Measurements from ENCODE around the gene CNNM3.
"Not testable (repeated sequence)": the region's sequence is repeated elsewhere in the genome, so short reads cannot be mapped to it uniquely, and the experiment has no call there.

CNNM3 gene

GRCh38 chr2:96816127-96816835, at the start of gene CNNM3:
Gene CNNM3, plus strand, starts transcription at chr2:96816268. Its CDS starts 10 bp downstream, at chr2:96816278.
- peak; percentile 68 for DNase-seq

- DNase-seq, result no peak
Measured at GRCh38 chr2:96767135-96767871, 48.8 kb upstream of the CNNM3 start.

- no peak for DNase-seq
Measured at GRCh38 chr2:96768083-96768561, 47.9 kb upstream of the CNNM3 start.

GRCh38 chr2:96769814-96770213, 46.3 kb upstream of the CNNM3 start:
- DNase-seq, result no peak

GRCh38 chr2:96770442-96771202, 45.4 kb upstream of the CNNM3 start:
- no peak for DNase-seq

GRCh38 chr2:96771796-96772618, 44.1 kb upstream of the CNNM3 start:
- DNase-seq, result no peak

- no peak for DNase-seq
Measured at GRCh38 chr2:96772903-96773671, 43.0 kb upstream of the CNNM3 start.

- DNase-seq, result no peak
Measured at GRCh38 chr2:96773922-96774321, 42.1 kb upstream of the CNNM3 start.

- no peak for DNase-seq
Measured at GRCh38 chr2:96775160-96775559, 40.9 kb upstream of the CNNM3 start.

GRCh38 chr2:96783388-96783787, 32.7 kb upstream of the CNNM3 start:
- DNase-seq, result no peak

- DNase-seq, result no peak
Measured at GRCh38 chr2:96787411-96787810, 28.7 kb upstream of the CNNM3 start.

GRCh38 chr2:96788442-96789244, 27.4 kb upstream of the CNNM3 start:
- DNase-seq, result no peak

GRCh38 chr2:96789245-96789617, 26.8 kb upstream of the CNNM3 start:
- no peak for DNase-seq

- DNase-seq, result no peak
Measured at GRCh38 chr2:96792772-96793749, 23.0 kb upstream of the CNNM3 start.

GRCh38 chr2:96795076-96795475, 21.0 kb upstream of the CNNM3 start:
- no peak for DNase-seq

GRCh38 chr2:96796497-96796896, 19.6 kb upstream of the CNNM3 start:
- DNase-seq, result not testable (repeated sequence)

GRCh38 chr2:96797066-96797625, 18.9 kb upstream of the CNNM3 start:
- DNase-seq, result no peak

GRCh38 chr2:96798733-96799622, 17.1 kb upstream of the CNNM3 start:
- DNase-seq, result no peak
